GM19467 (cell line): ENCODE measurements around the gene TESMIN.

Experiments used
- ATAC-seq: cut with Tn5 transposase; IDR thresholded peaks from one replicate; pipeline ENCODE4 v1.9.1; 2021; ENCODE audit warnings: mild to moderate bottlenecking, moderate library complexity; ENCODE audit not compliant: unreplicated experiment

The TESMIN gene, protein sequence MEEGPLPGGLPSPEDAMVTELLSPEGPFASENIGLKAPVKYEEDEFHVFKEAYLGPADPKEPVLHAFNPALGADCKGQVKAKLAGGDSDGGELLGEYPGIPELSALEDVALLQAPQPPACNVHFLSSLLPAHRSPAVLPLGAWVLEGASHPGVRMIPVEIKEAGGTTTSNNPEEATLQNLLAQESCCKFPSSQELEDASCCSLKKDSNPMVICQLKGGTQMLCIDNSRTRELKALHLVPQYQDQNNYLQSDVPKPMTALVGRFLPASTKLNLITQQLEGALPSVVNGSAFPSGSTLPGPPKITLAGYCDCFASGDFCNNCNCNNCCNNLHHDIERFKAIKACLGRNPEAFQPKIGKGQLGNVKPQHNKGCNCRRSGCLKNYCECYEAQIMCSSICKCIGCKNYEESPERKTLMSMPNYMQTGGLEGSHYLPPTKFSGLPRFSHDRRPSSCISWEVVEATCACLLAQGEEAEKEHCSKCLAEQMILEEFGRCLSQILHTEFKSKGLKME

GRCh38 chr11:68751331-68751856, at the start of gene TESMIN:
Gene TESMIN (minus strand): TSS chr11:68751520. CDS start chr11:68750660, 860 bp downstream.
- ATAC-seq: no peak

DNA sequence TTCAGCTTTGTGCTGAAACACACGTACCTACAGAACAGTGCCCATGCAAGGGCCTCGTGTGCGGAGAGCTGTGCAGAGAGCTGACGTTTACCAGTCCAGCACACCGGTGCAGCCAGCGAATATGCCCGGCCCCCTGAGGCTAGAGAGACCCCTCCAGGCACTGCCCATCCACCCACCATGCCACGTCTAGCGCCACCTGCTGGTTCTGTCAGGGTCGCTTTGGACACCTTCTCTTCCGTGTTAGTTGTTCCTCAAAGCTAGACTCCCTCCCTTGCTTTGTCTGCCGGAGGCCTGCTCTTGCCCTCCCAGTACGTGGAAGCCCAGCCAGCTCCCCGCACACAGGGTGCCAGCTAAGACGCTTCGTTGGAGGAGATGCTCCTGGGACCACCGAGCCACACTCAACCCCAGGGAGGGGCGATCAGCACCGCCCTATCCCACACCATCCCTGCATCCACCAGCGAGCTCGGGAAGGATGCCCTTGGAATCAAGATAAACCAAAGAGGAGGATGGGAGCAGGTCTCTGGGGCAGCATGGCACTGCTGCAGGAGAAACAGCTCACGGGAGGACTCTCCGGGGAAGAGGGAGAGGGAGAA, 47.0 kb upstream of the TESMIN start:
- no peak for ATAC-seq

- ATAC-seq: no peak
Observed at GRCh38 chr11:68796801-68797200, 45.5 kb upstream of the TESMIN start.

DNA sequence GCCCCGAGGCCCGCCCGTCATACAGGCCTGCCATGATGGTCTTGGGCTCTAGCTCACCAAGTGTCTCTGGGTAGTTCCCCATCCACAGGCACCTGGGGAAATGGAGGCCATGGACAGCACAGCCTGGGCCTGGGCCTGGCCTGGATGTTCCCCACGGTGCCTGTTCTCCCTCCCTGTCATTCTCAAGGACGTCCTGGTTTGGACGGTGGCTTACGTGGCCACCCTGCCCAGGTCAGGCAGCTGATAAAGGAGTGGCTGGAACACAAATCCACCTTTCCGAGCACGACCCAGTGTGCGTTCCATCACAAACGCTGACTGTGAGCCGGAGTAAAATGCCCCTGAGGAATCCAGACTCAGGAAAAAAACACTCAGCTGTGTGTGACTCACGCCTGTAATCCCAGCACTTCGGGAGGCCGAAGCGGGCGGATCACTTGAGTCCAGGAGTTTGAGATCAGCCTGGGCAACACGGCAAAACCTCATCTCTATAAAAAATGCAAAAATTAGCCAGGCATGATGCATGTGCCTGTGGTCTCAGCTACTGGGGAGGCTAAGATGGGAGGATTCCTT, 41.2 kb upstream of the TESMIN start:
- no peak for ATAC-seq

DNA sequence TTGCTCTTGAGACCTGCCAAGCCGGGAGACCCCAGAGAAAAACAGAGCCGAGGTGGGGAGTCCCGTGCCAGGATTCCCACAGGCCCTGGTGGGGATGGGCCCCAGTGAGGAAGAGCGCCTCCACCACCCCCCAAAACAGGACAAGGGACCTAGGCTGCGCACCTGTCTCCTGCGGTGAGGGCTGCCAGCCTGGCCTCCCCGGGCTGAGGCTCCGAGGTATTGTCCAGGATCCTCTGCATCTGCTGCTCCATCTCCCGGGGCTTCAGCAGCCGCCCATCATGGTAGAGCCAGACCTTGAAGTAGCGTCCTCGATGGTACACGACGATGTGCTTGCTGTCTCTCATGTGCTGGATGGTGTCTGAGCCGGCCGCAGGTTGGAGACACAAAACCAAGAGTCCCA, 33.3 kb upstream of the TESMIN start:
- no peak for ATAC-seq

- no peak for ATAC-seq
Observed at GRCh38 chr11:68783216-68783821, 32.0 kb upstream of the TESMIN start.

- no peak for ATAC-seq
Observed at GRCh38 chr11:68782711-68783110, 31.4 kb upstream of the TESMIN start.

DNA sequence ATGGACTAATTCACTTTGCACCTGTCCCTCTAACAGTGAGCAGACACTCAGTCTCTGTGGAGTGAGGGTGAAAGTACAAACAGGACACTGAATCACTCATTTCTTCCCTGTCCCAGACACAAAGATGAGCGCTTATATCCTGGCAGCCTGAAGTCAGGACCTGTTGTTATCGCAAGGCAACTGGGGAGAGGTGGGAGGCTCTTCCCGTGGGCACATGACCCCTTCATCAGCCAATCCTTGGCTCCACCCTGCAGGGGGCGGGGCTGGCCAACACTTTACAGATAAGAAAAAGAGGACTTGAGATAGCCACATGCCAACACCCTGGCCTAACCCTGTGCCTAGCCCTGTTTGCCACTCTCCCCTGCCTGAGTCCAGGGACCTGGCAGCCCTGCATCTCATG, 29.5 kb upstream of the TESMIN start:
- no peak for ATAC-seq

- no peak for ATAC-seq
Observed at GRCh38 chr11:68778205-68778604, 26.9 kb upstream of the TESMIN start.

DNA sequence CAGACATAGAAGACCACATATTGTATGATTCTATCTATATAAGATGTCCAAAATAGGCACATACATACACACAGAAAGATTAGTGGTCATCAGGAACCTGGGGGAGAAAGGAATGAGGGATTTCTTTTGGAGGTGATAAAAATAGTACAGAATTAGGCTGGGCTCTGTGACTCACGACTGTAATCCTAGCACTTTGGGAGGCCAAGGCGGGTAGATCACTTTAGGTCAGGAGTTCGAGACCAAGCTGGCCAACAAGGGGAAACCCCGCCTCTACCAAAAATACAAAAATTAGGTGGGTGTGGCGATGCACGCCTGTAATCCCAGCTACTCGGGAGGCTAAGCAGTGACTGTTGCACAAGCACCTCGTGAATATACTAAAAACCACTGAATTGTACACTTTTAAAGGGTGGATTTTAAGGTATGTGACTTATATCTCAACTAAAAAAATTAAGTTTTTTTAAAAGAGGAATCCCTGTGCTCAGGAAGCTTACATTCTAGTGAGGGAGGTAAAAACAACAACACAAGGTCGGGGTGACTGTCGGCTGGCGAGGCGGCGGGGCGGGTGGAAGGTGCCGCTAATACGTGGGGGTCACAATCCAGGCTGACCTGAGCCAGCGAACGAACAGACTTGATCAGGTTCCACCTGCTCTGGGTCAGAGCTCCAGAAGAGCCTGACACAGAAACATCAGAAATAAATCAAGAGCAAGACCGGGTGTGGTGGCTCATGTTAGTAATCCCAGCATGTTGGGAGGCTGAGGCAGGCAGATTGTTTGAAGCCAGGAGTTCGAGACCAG, 25.3 kb upstream of the TESMIN start:
- ATAC-seq: no peak

GRCh38 chr11:68775951-68776388, 24.6 kb upstream of the TESMIN start:
- no peak for ATAC-seq

DNA sequence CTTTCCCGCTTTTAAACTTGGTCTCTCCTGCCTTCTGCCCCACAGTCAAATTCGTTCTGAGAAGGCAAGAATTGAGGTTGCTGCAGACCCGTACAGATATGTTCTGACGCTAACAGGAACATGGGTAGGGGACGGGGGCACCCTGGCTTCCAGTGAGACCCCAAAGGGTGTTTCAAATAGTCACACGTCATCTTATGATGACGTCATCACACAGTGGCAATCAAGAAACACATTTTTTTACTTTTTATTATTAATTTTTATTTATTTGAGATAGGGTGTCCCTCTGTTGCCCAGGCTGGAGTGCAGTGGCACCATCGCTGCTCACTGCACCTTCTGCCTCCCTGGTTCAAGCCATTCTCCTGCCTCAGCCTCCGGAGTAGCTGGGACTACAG, 22.9 kb upstream of the TESMIN start:
- ATAC-seq: no peak

DNA sequence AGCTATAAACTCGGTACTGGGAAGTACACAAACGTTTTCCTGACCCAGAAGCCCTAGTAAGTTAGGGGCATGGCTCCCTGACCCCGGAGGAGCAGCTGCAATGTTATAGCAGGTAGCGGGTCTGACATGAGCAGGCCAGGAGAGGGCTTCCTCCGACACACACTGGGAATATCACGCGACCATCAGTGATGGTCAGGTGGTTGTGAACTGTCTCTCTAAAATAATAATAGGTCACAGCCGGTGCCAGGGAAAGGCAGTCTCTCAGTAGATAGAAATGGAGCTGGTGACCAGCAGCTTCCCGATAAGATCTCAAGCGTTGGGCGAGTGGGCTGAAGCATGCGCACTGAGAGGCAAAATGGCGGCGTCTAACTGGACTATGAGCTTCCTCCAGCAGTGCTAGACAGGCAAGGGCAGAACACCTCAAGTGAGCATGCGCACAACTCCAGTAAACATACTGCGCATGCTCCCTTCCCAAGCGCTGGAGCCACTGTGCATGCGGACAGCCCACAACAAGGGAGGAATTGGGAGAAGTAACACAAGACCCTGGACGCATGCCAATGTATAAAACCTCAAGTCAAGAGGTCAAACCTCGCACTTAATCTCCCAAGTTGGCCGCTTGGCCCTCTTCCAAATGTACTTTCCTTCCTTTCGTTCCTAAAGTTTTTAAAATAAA, 22.3 kb upstream of the TESMIN start:
- ATAC-seq: no peak

DNA sequence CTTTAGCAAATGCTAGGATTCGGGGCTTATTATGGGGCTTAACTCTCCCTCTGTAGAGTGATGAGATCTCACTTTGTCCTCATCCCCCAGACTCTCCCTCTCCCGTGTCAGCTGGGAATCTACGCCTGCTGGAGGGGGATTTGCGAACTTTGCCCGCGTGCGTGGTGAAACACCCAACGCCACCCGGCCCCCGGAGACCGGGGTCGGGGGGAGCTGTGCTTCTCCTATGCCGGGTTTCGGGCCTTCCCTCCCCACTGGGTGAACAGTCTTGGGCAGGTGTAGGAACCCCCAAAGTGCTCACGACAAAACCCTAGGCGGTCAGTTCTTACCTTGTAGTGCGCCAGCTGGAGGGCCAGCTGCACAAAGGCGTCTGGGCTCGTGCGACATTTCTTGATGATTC, 21.6 kb upstream of the TESMIN start:
- no peak for ATAC-seq

DNA sequence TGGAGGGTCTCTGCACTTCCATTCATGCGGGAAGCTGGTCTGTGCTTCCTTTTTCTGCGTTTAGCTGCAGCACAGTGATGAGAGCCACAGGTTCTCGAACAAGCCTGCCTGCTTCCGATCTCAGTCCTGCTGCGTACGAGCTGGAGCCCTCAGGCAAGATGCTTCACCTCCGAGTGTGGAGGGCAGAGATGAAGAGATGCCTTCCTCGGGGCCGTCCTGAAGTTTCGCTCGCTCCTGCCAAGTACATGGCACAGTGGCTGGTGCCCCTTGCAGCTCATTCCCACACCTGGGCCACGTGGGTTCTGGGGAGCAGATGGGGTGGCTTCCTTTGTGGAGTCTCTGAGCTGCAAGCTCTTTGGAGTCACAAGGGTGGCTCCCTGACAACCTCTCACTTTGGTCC, 19.5 kb upstream of the TESMIN start:
- no peak for ATAC-seq

DNA sequence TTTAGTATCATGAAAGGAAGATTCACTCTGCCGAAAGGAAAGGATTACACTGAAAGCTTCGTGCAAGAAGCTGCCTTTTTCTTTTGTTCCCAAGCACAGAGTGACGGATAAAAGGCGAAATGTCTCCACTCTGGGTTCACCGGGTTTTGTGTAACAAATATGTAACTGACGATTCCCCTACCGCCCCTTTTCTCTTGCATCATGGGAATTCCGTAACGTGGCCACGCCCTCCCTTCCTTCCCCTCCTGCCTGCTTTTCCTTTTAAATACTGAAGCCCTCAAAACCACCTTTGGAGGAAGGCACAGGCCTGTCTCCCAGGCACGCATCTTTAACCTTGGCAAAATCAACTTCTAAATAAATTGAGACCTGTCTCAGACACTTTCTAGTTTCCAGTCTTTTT, 16.4 kb upstream of the TESMIN start:
- no peak for ATAC-seq

GRCh38 chr11:68766786-68767185, 15.5 kb upstream of the TESMIN start:
- ATAC-seq: no peak

DNA sequence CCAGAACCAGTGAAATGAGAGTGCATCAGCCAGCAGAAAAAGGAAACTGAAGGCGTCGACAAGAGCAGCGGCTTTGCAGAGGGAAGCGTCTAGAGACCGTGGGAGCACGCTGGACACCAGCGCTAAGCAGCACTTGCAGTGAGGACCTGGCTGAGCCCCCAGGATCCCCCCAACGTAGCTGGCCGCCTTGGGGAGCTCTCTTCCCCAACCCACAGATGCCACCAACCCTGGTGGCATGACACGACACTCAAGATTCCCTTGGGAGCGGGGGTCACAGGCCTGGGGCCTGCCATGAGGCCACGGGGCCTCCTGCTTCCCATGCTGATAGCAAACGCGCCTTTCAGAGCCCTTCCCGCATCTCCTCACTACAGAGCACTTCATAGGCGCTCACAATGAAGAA, 13.4 kb upstream of the TESMIN start:
- ATAC-seq: no peak

DNA sequence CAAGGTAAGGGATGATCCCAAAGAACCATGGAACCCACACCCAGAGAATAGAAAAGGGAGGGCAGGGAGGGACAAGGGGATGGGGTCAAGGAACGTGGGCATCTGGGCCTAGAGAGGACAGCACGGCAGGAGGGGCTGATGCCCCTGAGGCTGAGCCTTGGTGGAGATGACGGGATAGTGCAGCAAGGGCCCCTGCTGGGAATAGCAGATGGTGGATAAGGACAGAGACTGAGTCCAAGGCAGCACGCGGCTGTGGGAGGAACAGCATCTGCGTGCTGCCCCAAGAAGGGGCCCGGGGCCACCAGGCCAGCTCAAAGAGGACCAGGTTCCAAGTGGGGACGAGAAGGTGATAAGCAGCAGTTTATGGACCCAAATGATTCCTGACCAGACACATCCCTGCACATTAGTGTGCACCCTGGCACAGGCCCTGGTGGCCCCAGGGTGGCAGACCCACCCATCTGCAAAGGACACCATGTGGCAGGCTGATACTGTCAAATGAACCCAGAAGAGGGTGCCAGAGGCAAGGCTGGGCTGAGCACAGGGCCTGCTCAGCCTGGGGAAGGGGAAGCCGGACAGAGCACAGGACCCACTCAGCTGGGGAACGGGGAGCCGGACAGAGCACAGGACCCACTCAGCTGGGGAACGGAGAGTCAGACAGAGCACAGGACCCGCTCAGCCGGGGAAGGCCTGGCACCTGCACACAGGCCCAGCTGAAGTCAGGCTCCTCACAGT, 12.8 kb upstream of the TESMIN start:
- ATAC-seq: no peak
